ENCODE measurements around the gene MMP24OS. TPM values are rescaled to one million over a fixed set of nuclear protein-coding genes. Genes with fewer than 3 reads are reported as not detected.

The MMP24OS gene
- total and polyA plus RNA-seq, 2 donors (not counting 1 experiment from before 2014, with no cell fraction given), result 36.3 to 57.0 TPM

DNA sequence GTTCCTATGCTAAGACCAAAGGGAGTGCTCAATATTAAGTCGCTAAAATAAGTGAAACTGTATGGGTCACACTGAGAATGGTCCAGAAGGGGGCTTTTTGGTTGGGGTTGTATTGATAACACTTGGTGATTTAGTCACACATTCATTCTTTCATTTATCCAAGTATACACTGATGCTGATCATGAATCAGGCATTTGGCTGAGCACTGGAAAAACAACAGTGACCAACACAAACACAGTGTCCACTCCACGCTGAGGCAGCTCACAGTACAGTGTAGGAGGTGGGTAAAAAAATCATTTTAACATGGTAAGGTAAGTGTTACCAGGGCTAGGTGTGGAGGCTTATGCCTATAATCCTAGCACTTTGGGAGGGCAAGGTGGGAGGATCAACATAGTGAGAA is 23.5 kb upstream of the MMP24OS start:
- H3K27ac ChIP-seq (ENCODE audit: low read length in 2 of 2), result no peak overlapping the region
- WGBS (ENCODE audit: insufficient coverage), result no CpG with 5 or more reads among the region's 2 CpGs
- peaks cover 0 to 1% (median 0%) of the 10 kb centered on the region in 4 experiments for H3K27me3 ChIP-seq (replicated peaks in 1 of 4; ENCODE audit: control extremely low read depth in 1 of 4, control insufficient read depth in 3 of 4, insufficient read depth in 4 of 4, low read length in 3 of 4)
- ATAC-seq (ENCODE audit: low read depth) (no peak), DNase-seq (no peak)
- Mint-ChIP-seq H3K27me3 (no peaks in the 10 kb centered on the region), H3K4me3 (no peak overlapping the region), H3K9me3 (ENCODE audit: insufficient read depth) (no peaks in the 10 kb centered on the region), H3K27ac (no peak overlapping the region), H3K4me1 (peaks cover 5% of the 10 kb centered on the region)
- ChIA-PET CTCF (interaction anchor here (0.7 to 6.1 kb wide), 8 partner anchors 8 to 1632 kb away, joined by 3 to 63 read pairs (median 3); partner anchors contain the start of gene MMP24OS), POLR2A (no interaction called here)
- no peak overlapping the region for H3K4me3 ChIP-seq (ENCODE audit: control extremely low read depth in 1 of 5, extremely low read depth in 1 of 5, insufficient read depth in 1 of 5, low read depth in 2 of 5, low read length in 4 of 5)
- no peaks in the 10 kb centered on the region for H4K20me1 ChIP-seq (ENCODE audit: control insufficient read depth, insufficient read depth, low read length, poor library complexity, severe bottlenecking)
- no peaks in the 10 kb centered on the region for H3K9me3 ChIP-seq (ENCODE audit: control extremely low read depth in 1 of 3, control insufficient read depth in 2 of 3, insufficient read depth in 1 of 3, low read length in 2 of 3)
- TF ChIP-seq EZH2 (IDR thresholded peaks at IDR 0.05; ENCODE audit: borderline replicate concordance, insufficient read depth, low read depth, low read length, poor library complexity, severe bottlenecking), result no peak
- TF ChIP-seq, protein P1, sequence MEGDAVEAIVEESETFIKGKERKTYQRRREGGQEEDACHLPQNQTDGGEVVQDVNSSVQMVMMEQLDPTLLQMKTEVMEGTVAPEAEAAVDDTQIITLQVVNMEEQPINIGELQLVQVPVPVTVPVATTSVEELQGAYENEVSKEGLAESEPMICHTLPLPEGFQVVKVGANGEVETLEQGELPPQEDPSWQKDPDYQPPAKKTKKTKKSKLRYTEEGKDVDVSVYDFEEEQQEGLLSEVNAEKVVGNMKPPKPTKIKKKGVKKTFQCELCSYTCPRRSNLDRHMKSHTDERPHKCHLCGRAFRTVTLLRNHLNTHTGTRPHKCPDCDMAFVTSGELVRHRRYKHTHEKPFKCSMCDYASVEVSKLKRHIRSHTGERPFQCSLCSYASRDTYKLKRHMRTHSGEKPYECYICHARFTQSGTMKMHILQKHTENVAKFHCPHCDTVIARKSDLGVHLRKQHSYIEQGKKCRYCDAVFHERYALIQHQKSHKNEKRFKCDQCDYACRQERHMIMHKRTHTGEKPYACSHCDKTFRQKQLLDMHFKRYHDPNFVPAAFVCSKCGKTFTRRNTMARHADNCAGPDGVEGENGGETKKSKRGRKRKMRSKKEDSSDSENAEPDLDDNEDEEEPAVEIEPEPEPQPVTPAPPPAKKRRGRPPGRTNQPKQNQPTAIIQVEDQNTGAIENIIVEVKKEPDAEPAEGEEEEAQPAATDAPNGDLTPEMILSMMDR (IDR thresholded peaks at IDR 0.05), result no peak
- no peaks in the 10 kb centered on the region for H3K79me2 ChIP-seq (ENCODE audit: control insufficient read depth, insufficient read depth, low read length)
- no peak overlapping the region for H3K4me2 ChIP-seq (replicated peaks; ENCODE audit: low read depth, low read length, poor library complexity, severe bottlenecking)
- peaks cover 0 to 7% of the 10 kb centered on the region in 2 donors for H3K4me1 ChIP-seq (ENCODE audit: control insufficient read depth in 2 of 2, insufficient read depth in 2 of 2, low read length in 2 of 2)
- H3K9ac ChIP-seq (ENCODE audit: low read length), result no peak overlapping the region
- peaks cover 0 to 5% of the 10 kb centered on the region in 2 experiments for H3K36me3 ChIP-seq (replicated peaks in 1 of 2; ENCODE audit: control extremely low read depth in 1 of 2, control insufficient read depth in 1 of 2, extremely low read depth in 1 of 2, insufficient read depth in 2 of 2, low read length in 1 of 2)
- intact Hi-C loops (cut with micrococcal nuclease), result loop anchor here (5.0 to 10.0 kb wide), 2 partner anchors 467 to 581 kb away; no protein-coding TSS in a partner anchor
- H2AFZ ChIP-seq (ENCODE audit: insufficient read depth, low read depth, low read length, poor library complexity, severe bottlenecking), result no peak overlapping the region

DNA sequence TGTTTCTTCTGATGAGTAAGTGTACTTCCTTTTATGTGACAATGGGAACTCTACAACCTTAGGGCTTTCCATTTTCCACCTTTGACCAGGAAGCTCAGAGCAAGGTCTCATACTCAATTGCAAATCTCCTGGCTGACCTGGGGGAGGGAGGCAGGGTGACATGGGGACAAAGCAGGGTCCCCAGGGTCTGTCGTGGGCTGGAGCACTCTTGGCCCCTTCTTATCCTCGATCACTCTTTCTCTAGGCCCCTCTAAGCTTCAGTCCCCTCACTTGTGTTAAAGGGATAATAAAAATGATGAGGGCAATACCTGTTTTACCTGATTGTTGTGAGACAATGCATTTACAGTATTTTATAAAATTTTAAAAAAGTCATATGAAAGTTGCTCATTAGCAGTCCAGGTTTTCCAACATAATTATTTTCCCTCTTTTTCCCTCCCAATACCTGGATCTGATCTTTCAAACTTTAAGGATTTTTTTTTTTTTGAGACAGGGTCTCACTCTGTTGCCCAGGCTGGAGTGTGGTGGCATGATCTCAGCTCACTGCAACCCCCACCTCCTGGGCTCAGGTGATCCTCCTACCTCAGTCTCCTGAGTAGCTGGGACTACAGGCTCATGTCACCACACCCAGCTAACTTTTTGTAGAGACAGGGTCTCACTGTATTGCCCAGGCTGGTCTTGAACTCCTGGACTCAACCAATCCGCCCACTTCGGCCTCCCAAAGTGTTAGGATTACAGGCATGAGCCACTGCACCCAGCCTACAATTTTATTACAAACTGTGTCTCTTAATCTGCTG is 22.7 kb upstream of the MMP24OS start:
- intact Hi-C loops (cut with micrococcal nuclease), result loop anchor here (5.0 to 10.0 kb wide), 2 partner anchors 466 to 582 kb away; no protein-coding TSS in a partner anchor
- Mint-ChIP-seq H3K9me3 (ENCODE audit: insufficient read depth) (no peaks in the 10 kb centered on the region), H3K27me3 (peaks cover 3% of the 10 kb centered on the region), H3K27ac (no peak overlapping the region), H3K4me1 (peaks cover 5% of the 10 kb centered on the region), H3K4me3 (no peak overlapping the region)
- H3K4me1 ChIP-seq (ENCODE audit: control insufficient read depth in 2 of 2, insufficient read depth in 2 of 2, low read length in 2 of 2), result peaks cover 0 to 7% of the 10 kb centered on the region in 2 donors
- TF ChIP-seq, protein P1 (IDR thresholded peaks at IDR 0.05), result no peak
- TF ChIP-seq EZH2 (IDR thresholded peaks at IDR 0.05; ENCODE audit: borderline replicate concordance, insufficient read depth, low read depth, low read length, poor library complexity, severe bottlenecking), result no peak
- no CpG with 5 or more reads among the region's 4 CpGs for WGBS (ENCODE audit: insufficient coverage)
- no peak overlapping the region for H2AFZ ChIP-seq (ENCODE audit: insufficient read depth, low read depth, low read length, poor library complexity, severe bottlenecking)
- H3K27ac ChIP-seq (ENCODE audit: low read length in 2 of 2), result no peak overlapping the region
- DNase-seq, result no peak
- peaks cover 0 to under 1% of the 10 kb centered on the region in 2 experiments for H3K36me3 ChIP-seq (replicated peaks in 1 of 2; ENCODE audit: control extremely low read depth in 1 of 2, control insufficient read depth in 1 of 2, extremely low read depth in 1 of 2, insufficient read depth in 2 of 2, low read length in 1 of 2)
- no peaks in the 10 kb centered on the region for H3K9me3 ChIP-seq (ENCODE audit: control extremely low read depth in 1 of 3, control insufficient read depth in 2 of 3, insufficient read depth in 1 of 3, low read length in 2 of 3)
- H4K20me1 ChIP-seq (ENCODE audit: control insufficient read depth, insufficient read depth, low read length, poor library complexity, severe bottlenecking), result no peaks in the 10 kb centered on the region
- ChIA-PET CTCF (interaction anchor here (0.7 to 6.1 kb wide), 3 partner anchors 9 to 1633 kb away, joined by 3 to 63 read pairs (median 9); no protein-coding TSS in a partner anchor), POLR2A (no interaction called here)
- H3K4me3 ChIP-seq (ENCODE audit: control extremely low read depth in 1 of 5, extremely low read depth in 1 of 5, insufficient read depth in 1 of 5, low read depth in 2 of 5, low read length in 4 of 5), result no peak overlapping the region
- no peak for ATAC-seq (ENCODE audit: low read depth)
- H3K4me2 ChIP-seq (replicated peaks; ENCODE audit: low read depth, low read length, poor library complexity, severe bottlenecking), result no peak overlapping the region
- H3K9ac ChIP-seq (ENCODE audit: low read length), result no peak overlapping the region
- H3K27me3 ChIP-seq (replicated peaks in 1 of 4; ENCODE audit: control extremely low read depth in 1 of 4, control insufficient read depth in 3 of 4, insufficient read depth in 4 of 4, low read length in 3 of 4), result peaks cover 0 to 6% (median 0%) of the 10 kb centered on the region in 4 experiments
- H3K79me2 ChIP-seq (ENCODE audit: control insufficient read depth, insufficient read depth, low read length), result no peaks in the 10 kb centered on the region

Data from B cell (primary cell).